Stimulated activated CD8-positive, alpha-beta memory T cell treated with anti-CD3 and anti-CD28 coated beads, Interleukin-4, amount 100 ng/mL, for 1 hour (primary cell): ENCODE measurements around the gene ABTB2.
A peak's percentile ranks its signal among the peaks of the same experiment; 100 is the strongest.

Experiments
- DNase-seq, 2 donors: peaks; one replicate each; pipeline ENCODE4 v3.0.0-alpha.2; 2020; ENCODE audit warnings: low read depth in 2 of 2, low spot score in 1 of 2

Gene ABTB2

DNA sequence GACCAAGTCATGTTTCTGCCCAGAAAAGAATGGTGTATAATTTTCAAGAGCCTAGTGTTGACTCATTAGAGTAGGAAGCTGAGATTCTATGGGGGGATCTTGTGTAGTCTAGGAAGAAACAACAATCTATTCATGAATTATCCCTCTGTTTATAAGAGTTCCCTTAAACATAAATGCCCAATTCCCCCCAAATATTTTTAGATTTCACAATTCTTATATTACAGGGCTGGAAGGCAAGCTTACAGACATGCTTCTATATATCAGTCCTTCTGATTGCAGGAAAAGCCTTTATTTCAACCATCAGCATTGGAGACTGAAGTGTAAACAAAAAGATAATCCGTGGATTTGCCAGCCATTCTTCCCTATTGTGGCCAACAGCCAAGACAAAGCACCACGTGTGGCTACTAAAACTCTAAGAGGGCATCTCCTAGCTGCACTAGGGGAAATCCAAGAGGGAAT lies 181.0 kb downstream of the ABTB2 start:
- no peak for DNase-seq

DNA sequence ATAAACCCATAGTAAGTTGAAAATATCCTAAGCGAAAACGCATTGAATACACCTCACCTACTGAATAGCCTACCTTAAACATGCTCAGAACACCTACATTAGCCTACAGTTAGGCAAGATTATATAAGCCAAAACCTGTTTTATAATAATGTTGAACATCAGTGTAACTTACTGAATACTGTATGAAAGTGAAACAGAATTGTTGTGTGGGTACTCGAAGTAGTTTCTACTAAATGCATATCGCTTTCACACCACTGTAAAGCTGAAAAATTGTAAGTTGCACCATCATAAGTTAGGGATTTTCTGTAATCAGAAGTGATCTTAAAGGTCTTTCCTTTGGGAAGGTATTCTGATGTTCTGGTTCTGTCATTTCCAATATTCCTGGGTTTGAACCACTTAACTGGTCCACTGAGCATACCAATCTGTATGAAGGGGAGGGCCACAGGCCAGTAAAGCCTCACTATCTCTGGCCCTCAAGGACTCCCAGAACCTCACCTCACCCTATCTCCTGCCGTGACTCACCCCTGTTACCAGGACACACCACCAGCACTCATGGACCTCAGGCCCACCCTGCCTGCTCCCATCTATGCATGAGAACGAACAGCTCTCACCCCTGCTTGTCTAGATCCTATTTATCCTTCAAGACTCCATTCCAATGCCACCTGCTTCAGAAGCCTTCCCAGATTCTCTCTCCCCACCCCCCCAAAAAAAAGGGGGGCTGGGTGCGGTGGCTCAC lies 182.4 kb downstream of the ABTB2 start:
- DNase-seq, result no peak

DNA sequence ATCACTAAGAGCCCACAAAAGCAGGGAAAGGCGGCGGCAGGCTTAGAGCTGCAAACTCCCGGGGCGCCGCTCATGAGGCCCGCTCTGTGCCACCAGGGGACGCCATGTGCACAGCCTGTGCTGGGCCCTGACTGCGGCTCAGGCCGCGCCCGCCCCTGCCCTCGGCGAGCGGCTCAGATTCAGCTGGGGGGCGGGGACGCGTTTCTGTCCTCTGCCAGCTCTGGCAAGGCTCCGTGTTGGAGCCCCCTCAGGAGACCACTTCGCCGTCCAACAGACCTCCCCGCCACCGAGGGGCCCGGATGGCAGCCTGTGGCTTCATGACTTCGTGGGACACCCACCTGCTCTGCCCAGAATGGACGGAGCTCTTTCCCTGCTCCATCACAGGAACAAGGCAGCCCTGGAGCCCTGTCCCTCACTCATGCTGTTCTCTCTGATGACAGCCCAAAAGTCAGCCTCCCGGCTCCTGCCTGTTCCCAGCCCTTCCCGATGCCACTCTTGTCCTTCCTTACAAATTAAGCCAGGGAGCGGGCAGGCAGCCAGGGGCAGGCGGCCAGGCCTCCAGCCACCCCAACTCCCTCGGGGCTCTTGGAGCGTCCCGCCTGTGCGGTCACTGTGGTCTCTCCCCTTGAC lies 183.3 kb downstream of the ABTB2 start:
- peak; percentile 58 to 59 for DNase-seq

DNA sequence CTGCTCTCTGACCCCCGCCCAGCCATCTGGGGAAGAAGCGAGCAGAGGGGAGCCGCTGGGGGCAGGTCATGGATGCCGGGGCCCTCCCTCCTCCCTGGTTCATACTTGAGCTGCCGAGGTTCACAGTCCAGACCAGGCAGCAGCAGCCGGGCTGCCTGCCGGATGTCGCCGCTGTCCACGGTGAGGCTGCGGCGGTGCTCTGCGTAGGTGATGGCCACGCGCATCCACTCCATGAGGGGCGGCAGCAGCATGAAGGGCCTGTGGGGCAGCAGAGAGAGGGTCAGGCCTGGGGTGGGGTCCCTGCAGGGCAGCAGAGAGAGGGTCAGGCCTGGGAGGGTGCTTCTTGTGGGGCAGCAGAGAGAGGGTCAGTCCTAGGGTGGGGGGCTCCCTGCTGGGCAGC lies 184.8 kb downstream of the ABTB2 start:
- no peak for DNase-seq

GRCh38 chr11:34169686-34170085 lies 188.1 kb downstream of the ABTB2 start:
- DNase-seq, result no peak

GRCh38 chr11:34168642-34169420 lies 189.0 kb downstream of the ABTB2 start:
- DNase-seq, result no peak

- no peak for DNase-seq
These were observed 189.8 kb downstream of the ABTB2 start for GRCh38 chr11:34167961-34168360.

DNA sequence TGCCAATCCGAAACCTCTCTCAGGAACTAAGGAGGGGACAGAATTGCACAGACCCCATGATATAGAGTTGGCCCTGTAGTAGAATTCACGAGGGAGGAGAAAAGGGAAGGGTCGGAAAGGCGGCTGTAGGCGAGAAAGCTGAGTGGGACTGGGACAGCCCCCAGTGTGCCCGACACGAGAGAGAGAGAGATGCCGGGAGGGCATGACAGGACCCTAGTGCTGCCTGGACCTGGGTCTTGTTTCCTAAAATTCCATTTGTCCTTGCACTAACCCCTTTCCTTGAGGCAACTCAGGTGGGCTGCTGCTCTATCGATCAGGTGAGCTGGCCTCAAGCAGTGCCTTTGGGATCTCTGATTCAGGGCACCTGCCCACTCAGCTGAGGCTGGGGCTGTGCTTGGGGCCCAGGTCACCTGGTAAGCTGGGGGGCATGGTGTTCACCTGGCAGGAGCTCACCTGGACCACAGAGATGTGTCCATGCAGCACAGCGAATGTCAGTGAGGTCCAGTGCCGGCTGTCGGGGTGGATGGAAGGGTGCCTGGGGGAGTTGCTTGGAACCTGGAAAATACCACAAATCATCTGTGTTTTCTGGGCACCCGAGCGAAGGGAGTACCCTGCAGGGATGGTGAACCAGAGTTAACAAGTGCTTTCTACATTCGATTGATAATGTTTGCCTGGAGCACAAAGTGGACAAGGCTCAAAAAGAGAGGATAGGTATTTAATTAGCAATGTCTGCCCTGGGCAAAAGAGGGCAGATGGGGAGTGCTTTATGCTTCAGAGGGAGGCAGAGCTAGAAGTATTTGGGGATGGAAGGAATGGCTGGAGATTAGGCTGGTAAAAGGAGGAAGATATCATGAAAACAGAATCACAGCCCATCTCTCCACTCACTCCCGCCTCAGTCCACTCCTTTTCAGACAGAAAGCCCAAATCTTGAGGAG lies 190.7 kb downstream of the ABTB2 start:
- no peak for DNase-seq

DNA sequence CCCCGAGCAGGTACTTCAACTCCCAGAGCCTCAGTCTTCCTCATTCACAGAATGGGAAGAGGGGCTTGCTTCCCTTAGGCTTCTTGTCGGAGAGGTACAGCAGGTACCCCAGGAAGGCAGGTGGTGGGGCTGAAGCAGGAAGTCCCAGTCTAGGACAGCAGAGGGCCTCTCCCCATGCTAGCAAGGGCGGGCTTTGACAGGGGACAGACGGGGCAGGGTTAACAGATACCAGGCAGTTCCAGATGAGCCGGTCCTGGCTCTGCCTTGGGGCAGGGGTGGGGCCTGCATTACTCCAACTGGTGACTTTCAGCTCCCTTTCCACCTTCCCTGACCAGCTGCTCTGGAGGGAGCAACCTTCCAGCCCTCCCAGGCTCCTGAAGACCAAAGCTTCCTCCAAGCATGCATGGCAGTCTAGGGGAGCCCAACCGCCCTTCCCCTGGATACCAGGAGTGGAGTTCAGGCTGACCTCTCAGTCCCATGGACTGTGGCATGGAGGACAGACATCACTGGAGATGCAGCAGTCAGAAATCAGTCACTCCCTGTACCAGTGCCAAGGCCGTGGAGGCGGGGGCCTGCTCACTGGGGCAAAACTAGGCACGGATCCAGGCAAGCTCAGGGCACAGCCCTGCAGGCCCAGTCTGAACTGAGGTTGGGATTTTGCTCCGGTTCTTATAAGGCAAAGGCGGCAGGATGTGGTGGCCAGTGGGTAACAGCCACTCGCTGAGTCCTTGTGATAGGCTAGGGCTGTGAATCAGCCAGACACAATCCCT lies 191.8 kb downstream of the ABTB2 start:
- DNase-seq, result no peak

DNA sequence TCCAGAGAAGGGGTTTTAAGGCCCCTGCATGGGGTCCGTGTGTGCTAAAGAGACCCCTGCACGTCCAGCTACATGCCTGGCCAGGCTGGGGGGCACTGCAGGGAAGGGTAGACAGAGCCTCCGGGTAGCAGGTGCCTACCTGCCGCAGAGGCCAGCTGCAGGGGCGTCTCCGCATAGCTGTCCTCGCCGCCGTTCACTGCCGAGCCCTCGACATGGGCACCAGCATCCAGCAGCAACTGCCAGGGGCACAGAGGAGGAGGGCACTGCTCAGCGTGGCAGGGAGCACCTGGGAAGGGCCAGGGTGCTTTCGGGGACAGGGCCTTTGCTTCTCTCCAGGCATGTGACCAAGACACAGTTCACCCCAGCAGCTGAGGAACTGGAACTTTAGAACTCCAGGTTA lies 192.7 kb downstream of the ABTB2 start:
- DNase-seq, result no peak

GRCh38 chr11:34162856-34163255 lies 195.0 kb downstream of the ABTB2 start:
- no peak for DNase-seq

DNA sequence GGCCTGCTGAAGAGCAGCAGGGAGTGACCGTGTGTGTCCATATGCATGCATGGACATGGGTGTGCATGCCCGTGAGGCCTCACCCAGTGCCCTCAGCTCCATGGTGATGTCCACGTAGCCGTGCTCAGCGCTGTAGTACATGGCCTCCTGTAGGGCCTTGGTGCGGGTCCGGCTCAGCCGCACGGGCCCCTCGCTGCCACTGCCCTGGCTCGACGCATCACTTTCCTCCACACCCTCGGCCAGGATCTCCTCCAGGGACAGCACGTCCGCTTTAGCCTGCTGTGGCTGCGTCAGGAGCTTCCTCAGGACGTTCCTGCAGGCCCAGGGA lies 195.4 kb downstream of the ABTB2 start:
- DNase-seq, result no peak

GRCh38 chr11:34161812-34162492 lies 195.9 kb downstream of the ABTB2 start:
- DNase-seq, result no peak

DNA sequence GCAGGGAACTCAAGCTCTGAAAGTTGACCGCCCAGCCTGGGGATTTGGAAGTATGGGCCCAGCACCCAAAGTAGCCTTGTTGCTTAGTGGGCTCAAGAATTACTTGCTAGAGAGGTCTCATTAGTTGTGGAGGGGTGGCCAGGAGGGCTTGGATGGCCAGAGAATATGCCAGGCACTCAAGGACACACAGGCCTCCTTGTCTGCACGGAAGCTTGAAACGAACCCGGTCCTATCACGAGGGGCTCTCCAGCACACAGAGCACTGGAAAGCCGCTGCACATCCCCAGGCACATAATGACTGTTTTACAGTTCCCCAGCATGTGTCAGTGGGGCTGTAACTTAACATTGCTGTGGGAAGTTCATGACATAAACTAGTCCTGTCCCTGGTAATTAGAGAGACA lies 196.4 kb downstream of the ABTB2 start:
- DNase-seq, result no peak

DNA sequence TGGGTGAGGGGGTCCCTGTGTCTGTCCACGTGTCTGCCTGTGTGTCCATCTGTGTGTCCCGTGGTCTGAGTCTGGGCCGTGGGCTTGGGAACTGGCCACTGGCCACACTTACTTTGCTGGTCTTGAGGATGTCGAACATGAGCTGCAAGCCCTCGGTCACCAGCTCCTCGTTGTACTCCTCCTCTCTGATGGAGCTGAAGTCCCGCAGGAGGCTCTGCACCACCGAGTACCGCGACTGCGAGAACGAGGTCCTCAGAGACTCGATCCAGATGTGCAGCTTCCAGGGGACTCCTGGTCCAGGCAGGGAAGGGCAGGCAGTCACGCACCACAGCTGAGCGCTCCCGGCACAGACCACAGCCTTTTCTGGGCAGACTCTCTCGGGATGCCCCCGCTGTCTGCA lies 197.0 kb downstream of the ABTB2 start:
- DNase-seq, result no peak

DNA sequence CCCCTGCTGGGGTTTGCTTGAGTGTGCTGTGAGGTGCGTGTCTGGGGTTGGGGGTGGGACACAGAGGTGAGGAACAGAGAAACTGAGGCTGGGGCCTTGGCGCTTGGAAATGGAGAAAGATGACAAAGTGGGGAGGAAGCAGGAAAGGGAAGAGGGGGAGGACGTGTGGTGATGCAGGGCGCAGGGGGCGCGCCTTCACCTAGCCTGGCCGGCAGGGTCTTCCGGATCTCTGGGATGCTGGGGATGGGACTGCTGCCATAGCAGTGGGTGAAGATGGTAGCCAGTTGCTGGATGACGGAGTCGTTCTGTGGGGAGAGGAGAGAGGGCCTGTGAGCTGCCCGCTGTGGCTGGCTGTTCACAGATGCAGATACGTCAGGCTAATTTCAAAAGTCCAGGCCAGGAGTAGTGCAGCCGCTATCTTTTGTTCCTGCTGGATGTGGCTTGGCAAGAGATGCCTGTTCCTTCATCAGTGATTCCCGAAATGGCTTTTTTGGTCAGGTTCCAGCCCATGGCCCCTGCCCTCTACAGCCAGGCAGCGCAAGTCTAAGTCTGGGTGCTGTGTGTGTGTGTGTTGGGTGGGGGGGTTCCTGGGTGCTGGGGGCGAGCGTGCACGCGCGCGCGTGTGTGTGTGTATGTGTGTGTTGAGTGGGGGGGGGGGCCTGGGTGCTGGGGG lies 197.6 kb downstream of the ABTB2 start:
- DNase-seq, result no peak

GRCh38 chr11:34158661-34159060 lies 199.1 kb downstream of the ABTB2 start:
- no peak for DNase-seq

GRCh38 chr11:34157163-34157562 lies 200.6 kb downstream of the ABTB2 start:
- no peak for DNase-seq

- no peak for DNase-seq
These were observed 202.1 kb downstream of the ABTB2 start for GRCh38 chr11:34155757-34156062.
